Esophagus mucosa (tissue), 1 donor: ENCODE data around the gene SLC35A3. TPM values are rescaled to one million over a fixed set of nuclear protein-coding genes. Genes with fewer than 3 reads are reported as not detected.
"Not testable (repeated sequence)": the region's sequence is repeated elsewhere in the genome, so short reads cannot be mapped to it uniquely, and the experiment has no call there.

Experiments
- ATAC-seq: fragments of 200-7000 bp; cut with Tn5 transposase; one replicate; pipeline ENCODE4 v1.9.1; 2020
- total RNA-seq: library from RNA; stranded (reverse); gene quantifications from one replicate; pipeline ENCODE4 v1.2.4, GENCODE V29; 2023
- donor health status: DM: yes; HTN: yes; CAD: no.

The SLC35A3 gene
- 21.9 TPM for total RNA-seq

GRCh38 chr1:99969729-99970621 lies at the start of gene SLC35A3:
SLC35A3 (plus strand) TSS chr1:99969996; CDS start chr1:99993555, 23,559 bp downstream.
- ATAC-seq, result peak; percentile 94

- no peak for ATAC-seq
These were observed 35.0 kb upstream of the SLC35A3 start for GRCh38 chr1:99934801-99935200.

GRCh38 chr1:99935534-99935933 lies 34.3 kb upstream of the SLC35A3 start:
- ATAC-seq, result no peak

GRCh38 chr1:99936071-99936470 lies 33.7 kb upstream of the SLC35A3 start:
- no peak for ATAC-seq

GRCh38 chr1:99942723-99943122 lies 27.1 kb upstream of the SLC35A3 start:
- no peak for ATAC-seq

GRCh38 chr1:99943223-99943794 lies 26.5 kb upstream of the SLC35A3 start:
- peak; percentile 63 for ATAC-seq

GRCh38 chr1:99944192-99944591 lies 25.6 kb upstream of the SLC35A3 start:
- no peak for ATAC-seq

GRCh38 chr1:99945174-99945573 lies 24.6 kb upstream of the SLC35A3 start:
- no peak for ATAC-seq

GRCh38 chr1:99950486-99950885 lies 19.3 kb upstream of the SLC35A3 start:
- no peak for ATAC-seq

GRCh38 chr1:99952522-99952921 lies 17.3 kb upstream of the SLC35A3 start:
- ATAC-seq, result no peak

- ATAC-seq, result no peak
These were observed 14.4 kb upstream of the SLC35A3 start for GRCh38 chr1:99955375-99955774.

GRCh38 chr1:99956755-99957154 lies 13.0 kb upstream of the SLC35A3 start:
- ATAC-seq, result no peak

- ATAC-seq, result no peak
These were observed 12.0 kb upstream of the SLC35A3 start for GRCh38 chr1:99957818-99958217.

GRCh38 chr1:99959189-99959705 lies 10.5 kb upstream of the SLC35A3 start:
- ATAC-seq, result not testable (repeated sequence)

GRCh38 chr1:99960260-99960659 lies 9.5 kb upstream of the SLC35A3 start:
- ATAC-seq, result not testable (repeated sequence)

GRCh38 chr1:99963041-99963795 lies 6.6 kb upstream of the SLC35A3 start:
- no peak for ATAC-seq

- ATAC-seq, result no peak
These were observed 5.0 kb upstream of the SLC35A3 start for GRCh38 chr1:99964806-99965205.

GRCh38 chr1:99965646-99966375 lies 4.0 kb upstream of the SLC35A3 start:
- no peak for ATAC-seq

GRCh38 chr1:99968214-99968613 lies 1.6 kb upstream of the SLC35A3 start:
- ATAC-seq, result no peak

- no peak for ATAC-seq
These were observed 502 bp upstream of the SLC35A3 start for GRCh38 chr1:99969260-99969728.

- no peak for ATAC-seq
These were observed 988 bp downstream of the SLC35A3 start for GRCh38 chr1:99970713-99971255.

GRCh38 chr1:99972066-99972465 lies 2.3 kb downstream of the SLC35A3 start:
- ATAC-seq, result not testable (repeated sequence)
